GM12873 (cell line): ENCODE data around the gene TRIP6.

Source experiments
- CTCF ChIP-seq: IDR thresholded peaks from 2 replicates; pipeline ENCODE4 v1.5.1; 2012; ENCODE audit warnings: low read depth, mild to moderate bottlenecking, moderate library complexity, low read length, control low read depth; ENCODE audit not compliant: insufficient read depth; ENCODE audit errors: missing control alignments

The TRIP6 gene

GRCh38 chr7:100895701-100895955, 28.4 kb downstream of the TRIP6 start, which contains the start of gene ACHE:
Gene ACHE, minus strand, starts transcription at chr7:100895888. Its CDS starts 1,656 bp downstream, at chr7:100894232.
- TF ChIP-seq CTCF, result no peak

GRCh38 chr7:100895956-100896731, 29.0 kb downstream of the TRIP6 start:
- no peak for TF ChIP-seq CTCF

GRCh38 chr7:100896732-100897608, 29.8 kb downstream of the TRIP6 start:
- peak; percentile 80 for TF ChIP-seq CTCF

- no peak for TF ChIP-seq CTCF
These were observed 30.7 kb downstream of the TRIP6 start for GRCh38 chr7:100897772-100898454.

GRCh38 chr7:100899432-100899831, 32.2 kb downstream of the TRIP6 start:
- TF ChIP-seq CTCF, result no peak

- no peak for TF ChIP-seq CTCF
These were observed 33.8 kb downstream of the TRIP6 start for GRCh38 chr7:100900978-100901377.

GRCh38 chr7:100901921-100902332, 34.7 kb downstream of the TRIP6 start:
- no peak for TF ChIP-seq CTCF
